ENCODE measurements around the gene PTPRN2. TPM values are rescaled to one million over a fixed set of nuclear protein-coding genes. Genes with fewer than 3 reads are reported as not detected.

Gene PTPRN2
- total and polyA plus RNA-seq, 2 of the 8 experiments (the other 6 are each of a cell fraction or from before 2014, with no cell fraction given) = 2.6 to 4.5 TPM

- TF ChIP-seq BACH1 (IDR thresholded peaks at IDR 0.05; ENCODE audit: low read length) = no peak
- no peak for TF ChIP-seq CHD7 (IDR thresholded peaks at IDR 0.05; ENCODE audit: insufficient replicate concordance, low read length)
- no peak for TF ChIP-seq KDM1A (IDR thresholded peaks at IDR 0.05; ENCODE audit: borderline replicate concordance, low read length)
- no peak for TF ChIP-seq RNF2 (IDR thresholded peaks at IDR 0.05; ENCODE audit: borderline replicate concordance, low read depth, low read length, missing control alignments, poor library complexity, severe bottlenecking)
- no peak for TF ChIP-seq TCF12 (IDR thresholded peaks at IDR 0.05; ENCODE audit: low read depth, low read length)
- TF ChIP-seq CEBPB (IDR thresholded peaks at IDR 0.05; ENCODE audit: low read depth, low read length) = no peak
- no peak for TF ChIP-seq CTBP2 (IDR thresholded peaks at IDR 0.05; ENCODE audit: borderline replicate concordance, insufficient read depth, insufficient read length, low read length)
- TF ChIP-seq POLR2A (IDR thresholded peaks at IDR 0.05; ENCODE audit: control extremely low read depth in 1 of 2, low read depth in 2 of 2, low read length in 2 of 2) = no peak
- no peak for TF ChIP-seq CHD1 (IDR thresholded peaks at IDR 0.05; ENCODE audit: low read depth, low read length)
- no peak for TF ChIP-seq HDAC2 (IDR thresholded peaks at IDR 0.05; ENCODE audit: borderline replicate concordance in 1 of 2, low read depth in 2 of 2, low read length in 2 of 2)
Measured at GRCh38 chr7:157839226-157839625, 748.4 kb downstream of the PTPRN2 start (continued).

Measured in H1 (cell line).